Breast epithelium (tissue), 3 donors: ENCODE results near the gene KCNS1.
"Not testable (repeated sequence)": the region's sequence is repeated elsewhere in the genome, so short reads cannot be mapped to it uniquely, and the experiment has no call there.

Experiments
- CTCF ChIP-seq, 3 donors: fragments of 450-650 bp; IDR thresholded peaks; one replicate each; pipeline ENCODE4 v1.5.1; 2016 to 2017; ENCODE audit warnings: antibody characterized with exemption in 3 of 3, mild to moderate bottlenecking in 3 of 3, moderate library complexity in 3 of 3
- POLR2A ChIP-seq: fragments of 450-650 bp; IDR thresholded peaks from one replicate; pipeline ENCODE4 v1.6.1; 2016; ENCODE audit warnings: antibody characterized with exemption, mild to moderate bottlenecking, moderate library complexity

- not testable (repeated sequence) for TF ChIP-seq CTCF (IDR thresholded peaks at IDR 0.05); POLR2A
Measured at GRCh38 chr20:45139733-45140375, 38.9 kb upstream of the KCNS1 start.
